Endothelial cell (in vitro differentiated cells): ENCODE results near the gene TRAF5. TPM values are rescaled to one million over a fixed set of nuclear protein-coding genes. Genes with fewer than 3 reads are reported as not detected.

Experiments used
- DNase-seq: peaks from one replicate; pipeline ENCODE4 v3.0.0; 2021; ENCODE audit warnings: low spot score
- H3K27ac Mint-ChIP-seq: one replicate; pipeline ENCODE4 v1.8.0; 2021; ENCODE audit warnings: mixed read lengths, inconsistent platforms; ENCODE audit not compliant: unreplicated experiment
- H3K27me3 Mint-ChIP-seq: one replicate; pipeline ENCODE4 v1.8.0; 2021; ENCODE audit warnings: mild to moderate bottlenecking, moderate library complexity, mixed read lengths, inconsistent platforms; ENCODE audit not compliant: unreplicated experiment
- H3K36me3 Mint-ChIP-seq: one replicate; pipeline ENCODE4 v1.8.0; 2021; ENCODE audit warnings: mild to moderate bottlenecking, low read depth, mixed read lengths, inconsistent platforms; ENCODE audit not compliant: unreplicated experiment
- H3K4me1 Mint-ChIP-seq: one replicate; pipeline ENCODE4 v1.8.0; 2021; ENCODE audit warnings: mild to moderate bottlenecking, mixed read lengths, inconsistent platforms; ENCODE audit not compliant: unreplicated experiment
- H3K4me3 Mint-ChIP-seq: one replicate; pipeline ENCODE4 v1.8.0; 2021; ENCODE audit warnings: mild to moderate bottlenecking, mixed read lengths, inconsistent platforms; ENCODE audit not compliant: unreplicated experiment
- H3K9me3 Mint-ChIP-seq: one replicate; pipeline ENCODE4 v1.8.0; 2021; ENCODE audit warnings: mixed read lengths, inconsistent platforms; ENCODE audit not compliant: unreplicated experiment
- total RNA-seq: library from RNA; stranded (reverse); fragmentation: NEBNext Ultra II Directional; extraction: Animal tissue kit (Norgen Biotek cat#: 25700); gene quantifications from one replicate; pipeline ENCODE4 v1.2.1, GENCODE V29; 2021; ENCODE audit not compliant: unreplicated experiment
- TF ChIP-seq, protein P1 (sequence below): fragments of 200-600 bp; sonication (generic); IDR thresholded peaks from one replicate; pipeline ENCODE4 v1.5.0; 2021; ENCODE audit warnings: antibody characterized with exemption; ENCODE audit not compliant: unreplicated experiment

TRAF5 gene
- total RNA-seq, 1 donor from 2014 or later: 14.5 TPM

DNA sequence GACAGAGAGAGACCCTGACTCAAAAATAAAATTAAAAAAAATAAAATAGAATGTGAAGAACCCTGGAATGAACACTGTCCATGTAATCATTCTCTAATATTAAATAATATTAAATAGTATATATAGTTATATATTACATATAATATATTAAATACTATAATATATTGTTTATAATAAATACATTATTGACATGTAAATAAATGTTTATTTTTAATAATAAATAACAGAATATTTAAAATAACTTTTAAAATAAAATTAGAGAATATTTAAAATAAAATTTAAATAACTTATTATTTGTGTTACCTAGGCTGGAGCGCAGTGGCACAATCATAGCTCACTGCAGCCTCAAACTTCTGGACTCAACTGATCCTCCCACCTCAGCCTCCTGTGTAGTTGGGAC lies 32.1 kb downstream of the TRAF5 start:
- TF ChIP-seq, protein P1, sequence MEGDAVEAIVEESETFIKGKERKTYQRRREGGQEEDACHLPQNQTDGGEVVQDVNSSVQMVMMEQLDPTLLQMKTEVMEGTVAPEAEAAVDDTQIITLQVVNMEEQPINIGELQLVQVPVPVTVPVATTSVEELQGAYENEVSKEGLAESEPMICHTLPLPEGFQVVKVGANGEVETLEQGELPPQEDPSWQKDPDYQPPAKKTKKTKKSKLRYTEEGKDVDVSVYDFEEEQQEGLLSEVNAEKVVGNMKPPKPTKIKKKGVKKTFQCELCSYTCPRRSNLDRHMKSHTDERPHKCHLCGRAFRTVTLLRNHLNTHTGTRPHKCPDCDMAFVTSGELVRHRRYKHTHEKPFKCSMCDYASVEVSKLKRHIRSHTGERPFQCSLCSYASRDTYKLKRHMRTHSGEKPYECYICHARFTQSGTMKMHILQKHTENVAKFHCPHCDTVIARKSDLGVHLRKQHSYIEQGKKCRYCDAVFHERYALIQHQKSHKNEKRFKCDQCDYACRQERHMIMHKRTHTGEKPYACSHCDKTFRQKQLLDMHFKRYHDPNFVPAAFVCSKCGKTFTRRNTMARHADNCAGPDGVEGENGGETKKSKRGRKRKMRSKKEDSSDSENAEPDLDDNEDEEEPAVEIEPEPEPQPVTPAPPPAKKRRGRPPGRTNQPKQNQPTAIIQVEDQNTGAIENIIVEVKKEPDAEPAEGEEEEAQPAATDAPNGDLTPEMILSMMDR: no peak
- H3K27me3 Mint-ChIP-seq: peaks cover 2% of the 10 kb centered on the region
- H3K9me3 Mint-ChIP-seq: no peaks in the 10 kb centered on the region
- H3K27ac Mint-ChIP-seq: no peak overlapping the region
- H3K4me1 Mint-ChIP-seq: no peaks in the 10 kb centered on the region
- peaks cover 7% of the 10 kb centered on the region for H3K36me3 Mint-ChIP-seq
- H3K4me3 Mint-ChIP-seq: no peak overlapping the region
- no peak for DNase-seq

- TF ChIP-seq, protein P1: no peak
- Mint-ChIP-seq H3K9me3 (no peaks in the 10 kb centered on the region), H3K4me1 (no peaks in the 10 kb centered on the region), H3K4me3 (no peak overlapping the region), H3K27ac (no peak overlapping the region), H3K27me3 (no peaks in the 10 kb centered on the region), H3K36me3 (peaks cover 7% of the 10 kb centered on the region)
- no peak for DNase-seq
These were observed 33.2 kb downstream of the TRAF5 start for GRCh38 chr1:211359876-211360275.

DNA sequence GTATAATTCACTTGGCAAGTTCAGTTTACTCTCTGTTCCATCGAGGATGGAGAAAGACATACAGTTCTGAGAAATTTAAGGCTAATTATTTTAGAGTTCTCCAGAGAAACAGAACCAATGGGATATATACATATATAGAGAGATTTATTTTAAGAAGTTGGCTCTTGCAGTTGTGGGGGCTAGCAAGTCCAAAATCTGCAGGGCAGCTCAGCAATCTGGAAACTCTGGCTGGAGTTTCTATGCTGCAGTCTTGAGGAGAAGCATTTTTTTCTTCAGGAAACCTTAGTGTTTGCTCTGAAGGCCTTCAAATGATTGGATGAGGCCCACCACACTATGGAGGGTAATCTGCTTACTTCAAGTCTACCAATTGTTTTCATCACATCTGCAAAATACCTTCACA lies 34.6 kb downstream of the TRAF5 start:
- Mint-ChIP-seq H3K27me3 (no peaks in the 10 kb centered on the region), H3K4me3 (no peak overlapping the region), H3K4me1 (no peaks in the 10 kb centered on the region), H3K9me3 (no peaks in the 10 kb centered on the region), H3K27ac (no peak overlapping the region), H3K36me3 (peaks cover 7% of the 10 kb centered on the region)
- DNase-seq: no peak
- TF ChIP-seq, protein P1: no peak

DNA sequence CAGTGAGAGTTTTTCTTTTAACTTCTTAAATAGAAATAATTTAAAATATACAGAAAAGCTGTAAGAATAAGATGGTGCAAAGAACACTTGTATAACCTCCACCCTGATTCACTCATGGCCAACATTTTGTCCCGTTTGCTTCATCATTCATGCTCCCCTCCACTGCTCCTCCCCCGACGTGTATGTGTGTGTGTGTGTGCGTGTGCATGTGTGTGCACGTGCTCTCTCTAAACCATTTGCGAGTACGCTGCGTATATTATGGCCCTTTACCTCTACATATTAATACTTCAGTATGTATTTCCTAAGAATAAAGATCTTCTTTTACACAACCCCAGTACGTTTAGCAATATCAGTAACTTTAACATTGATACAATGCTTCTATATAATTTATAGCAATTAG lies 43.0 kb downstream of the TRAF5 start:
- H3K27me3 Mint-ChIP-seq: no peaks in the 10 kb centered on the region
- H3K4me1 Mint-ChIP-seq: no peaks in the 10 kb centered on the region
- H3K4me3 Mint-ChIP-seq: no peak overlapping the region
- H3K9me3 Mint-ChIP-seq: no peaks in the 10 kb centered on the region
- no peak overlapping the region for H3K27ac Mint-ChIP-seq
- H3K36me3 Mint-ChIP-seq: peaks cover 7% of the 10 kb centered on the region
- TF ChIP-seq, protein P1: no peak
- no peak for DNase-seq

- Mint-ChIP-seq H3K4me3 (no peak overlapping the region), H3K4me1 (peaks cover 9% of the 10 kb centered on the region), H3K27ac (no peak overlapping the region), H3K9me3 (no peaks in the 10 kb centered on the region), H3K27me3 (no peaks in the 10 kb centered on the region), H3K36me3 (peaks cover 7% of the 10 kb centered on the region)
- TF ChIP-seq, protein P1: no peak
- no peak for DNase-seq
These were observed 44.0 kb downstream of the TRAF5 start for GRCh38 chr1:211370669-211371068.
